MCF 10A (cell line): ENCODE data around the gene CADPS. TPM values are rescaled to one million over a fixed set of nuclear protein-coding genes. Genes with fewer than 3 reads are reported as not detected.

Experiments
- BruUV-seq: library from RNA; stranded (reverse); fragments of 400-500 nt; replicated peaks from 2 replicates; lab custom pipeline; 2021; lab: Mats Ljungman, UMichigan
- CTCF ChIA-PET: fragments of 300-600 bp; sonication (Branson Sonifier 250); formaldehyde crosslinking; extraction: SDS; loops from one replicate; lab custom pipeline; 2021; ENCODE audit warnings: antibody characterized with exemption, inconsistent platforms; lab: Yijun Ruan, JAX
- POLR2A ChIA-PET: fragments of 300-600, 350-650 bp; sonication (Branson Sonifier 250); formaldehyde crosslinking; extraction: SDS; loops from one replicate; lab custom pipeline; 2020; ENCODE audit warnings: antibody characterized with exemption, inconsistent platforms; lab: Yijun Ruan, JAX
- DNase-seq: peaks from one replicate; pipeline ENCODE4 v3.0.0-alpha.2; 2018; ENCODE audit not compliant: unreplicated experiment
- H3K27ac Mint-ChIP-seq: one replicate; pipeline ENCODE4 v1.8.0; 2022; ENCODE audit warnings: mild to moderate bottlenecking, low read depth, mixed read lengths; ENCODE audit not compliant: unreplicated experiment
- H3K27me3 Mint-ChIP-seq: one replicate; pipeline ENCODE4 v1.8.0; 2022; ENCODE audit warnings: mixed read lengths; ENCODE audit not compliant: insufficient read depth, unreplicated experiment
- H3K36me3 Mint-ChIP-seq: one replicate; pipeline ENCODE4 v1.8.0; 2022; ENCODE audit warnings: mild to moderate bottlenecking, moderate library complexity, mixed read lengths; ENCODE audit not compliant: insufficient read depth, unreplicated experiment
- H3K4me1 Mint-ChIP-seq: one replicate; pipeline ENCODE4 v1.8.0; 2022; ENCODE audit warnings: mixed read lengths; ENCODE audit not compliant: insufficient read depth, unreplicated experiment
- H3K4me3 Mint-ChIP-seq: one replicate; pipeline ENCODE4 v1.8.0; 2022; ENCODE audit warnings: mild to moderate bottlenecking, moderate library complexity, mixed read lengths; ENCODE audit not compliant: unreplicated experiment
- H3K9me3 Mint-ChIP-seq: one replicate; pipeline ENCODE4 v1.8.0; 2022; ENCODE audit warnings: mixed read lengths; ENCODE audit not compliant: unreplicated experiment
- intact Hi-C: fragments of 100-400 bp; cut with micrococcal nuclease; formaldehyde crosslinking; loops from 2 replicates; pipeline ENCODE4 v1.14.1; 2022
- total RNA-seq: library from RNA; stranded (reverse); gene quantifications from 2 replicates; pipeline ENCODE4 v1.2.3, GENCODE V29; 2022
- TF ChIP-seq, protein P1 (sequence below): fragments of 200-600 bp; IDR thresholded peaks from one replicate; pipeline ENCODE4 v1.8.0; 2022; ENCODE audit warnings: antibody characterized with exemption, mild to moderate bottlenecking; ENCODE audit not compliant: unreplicated experiment

CADPS gene
- total RNA-seq, 1 experiment from 2014 or later, result not detected

DNA sequence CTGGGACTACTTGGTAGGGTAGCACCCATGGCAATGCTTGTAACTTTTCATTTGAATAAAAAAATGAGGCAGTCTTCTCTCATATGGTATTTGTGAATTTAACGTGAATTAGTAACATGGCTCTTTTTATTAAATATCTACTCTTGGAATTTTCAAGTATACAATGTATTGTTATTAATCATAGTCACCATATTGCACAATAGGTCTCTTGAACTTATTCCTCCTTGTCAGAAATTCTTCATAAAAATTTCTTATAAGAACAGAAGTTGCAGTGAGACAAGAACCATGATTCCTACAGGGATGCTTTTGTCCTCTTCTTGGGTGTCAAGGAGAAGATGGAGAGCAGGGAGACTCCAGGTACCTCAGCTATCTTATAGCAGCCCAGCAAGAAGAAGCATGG is 298.1 kb downstream of the CADPS start:
- Mint-ChIP-seq H3K4me1 (no peaks in the 10 kb centered on the region), H3K9me3 (peaks cover 27% of the 10 kb centered on the region), H3K27me3 (no peaks in the 10 kb centered on the region), H3K36me3 (no peaks in the 10 kb centered on the region), H3K4me3 (no peak overlapping the region), H3K27ac (no peak overlapping the region)
- DNase-seq, result no peak
- intact Hi-C loops, result no loop called here
- CTCF ChIA-PET, result interaction anchor here (1.2 kb wide), 1 partner anchor 10 kb away, joined by 4 read pairs; no protein-coding TSS in a partner anchor
- POLR2A ChIA-PET, result interaction anchor here (0.6 to 0.7 kb wide), 2 partner anchors 10 to 22 kb away, joined by 3 to 4 read pairs; no protein-coding TSS in a partner anchor
- TF ChIP-seq, protein P1, sequence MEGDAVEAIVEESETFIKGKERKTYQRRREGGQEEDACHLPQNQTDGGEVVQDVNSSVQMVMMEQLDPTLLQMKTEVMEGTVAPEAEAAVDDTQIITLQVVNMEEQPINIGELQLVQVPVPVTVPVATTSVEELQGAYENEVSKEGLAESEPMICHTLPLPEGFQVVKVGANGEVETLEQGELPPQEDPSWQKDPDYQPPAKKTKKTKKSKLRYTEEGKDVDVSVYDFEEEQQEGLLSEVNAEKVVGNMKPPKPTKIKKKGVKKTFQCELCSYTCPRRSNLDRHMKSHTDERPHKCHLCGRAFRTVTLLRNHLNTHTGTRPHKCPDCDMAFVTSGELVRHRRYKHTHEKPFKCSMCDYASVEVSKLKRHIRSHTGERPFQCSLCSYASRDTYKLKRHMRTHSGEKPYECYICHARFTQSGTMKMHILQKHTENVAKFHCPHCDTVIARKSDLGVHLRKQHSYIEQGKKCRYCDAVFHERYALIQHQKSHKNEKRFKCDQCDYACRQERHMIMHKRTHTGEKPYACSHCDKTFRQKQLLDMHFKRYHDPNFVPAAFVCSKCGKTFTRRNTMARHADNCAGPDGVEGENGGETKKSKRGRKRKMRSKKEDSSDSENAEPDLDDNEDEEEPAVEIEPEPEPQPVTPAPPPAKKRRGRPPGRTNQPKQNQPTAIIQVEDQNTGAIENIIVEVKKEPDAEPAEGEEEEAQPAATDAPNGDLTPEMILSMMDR, result no peak
- no TSS peak for BruUV-seq

- intact Hi-C loops, result no loop called here
- H3K4me1 Mint-ChIP-seq, result no peaks in the 10 kb centered on the region
- H3K36me3 Mint-ChIP-seq, result no peaks in the 10 kb centered on the region
- H3K9me3 Mint-ChIP-seq, result peaks cover 18% of the 10 kb centered on the region
- CTCF ChIA-PET, result interaction anchor here (0.5 to 1.1 kb wide), 3 partner anchors 14 to 245 kb away, joined by 3 read pairs; no protein-coding TSS in a partner anchor
- TF ChIP-seq, protein P1, result no peak
- H3K27me3 Mint-ChIP-seq, result no peaks in the 10 kb centered on the region
- no peak overlapping the region for H3K4me3 Mint-ChIP-seq
- H3K27ac Mint-ChIP-seq, result no peak overlapping the region
- BruUV-seq, result no TSS peak
- POLR2A ChIA-PET, result interaction anchor here (0.6 to 1.0 kb wide), 4 partner anchors 13 to 774 kb away, joined by 3 to 6 read pairs (median 3); no protein-coding TSS in a partner anchor
- DNase-seq, result no peak
Measured at GRCh38 chr3:62574266-62574898, 300.8 kb downstream of the CADPS start.

DNA sequence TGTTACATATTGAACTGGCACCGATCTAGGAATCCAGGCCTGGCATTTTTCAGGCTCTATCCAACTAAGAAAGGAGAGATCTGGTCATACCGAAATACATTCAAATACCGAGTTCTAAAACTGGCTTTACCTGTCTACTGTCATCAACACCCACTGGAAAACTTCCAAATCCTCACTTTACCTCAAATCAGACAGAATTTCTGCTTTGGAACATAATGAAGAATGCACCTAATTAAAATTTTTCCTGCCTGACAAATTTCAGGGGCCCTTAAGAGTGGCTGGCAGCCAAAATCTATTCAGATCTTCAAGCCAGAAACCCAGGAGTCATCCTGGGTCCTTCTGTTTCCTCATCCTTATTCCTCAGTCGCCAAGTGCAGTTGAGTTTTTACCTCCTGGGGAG is 303.3 kb downstream of the CADPS start:
- H3K4me3 Mint-ChIP-seq, result no peak overlapping the region
- H3K27ac Mint-ChIP-seq, result no peak overlapping the region
- TF ChIP-seq, protein P1, result no peak
- no TSS peak for BruUV-seq
- H3K36me3 Mint-ChIP-seq, result no peaks in the 10 kb centered on the region
- peaks cover 12% of the 10 kb centered on the region for H3K4me1 Mint-ChIP-seq
- DNase-seq, result no peak
- intact Hi-C loops, result no loop called here
- no peaks in the 10 kb centered on the region for H3K27me3 Mint-ChIP-seq
- H3K9me3 Mint-ChIP-seq, result no peaks in the 10 kb centered on the region
- ChIA-PET CTCF (interaction anchor here (0.6 kb wide), 1 partner anchor 94 kb away, joined by 3 read pairs; no protein-coding TSS in a partner anchor), POLR2A (interaction anchor here (0.8 kb wide), 1 partner anchor 35 kb away, joined by 3 read pairs; no protein-coding TSS in a partner anchor)

DNA sequence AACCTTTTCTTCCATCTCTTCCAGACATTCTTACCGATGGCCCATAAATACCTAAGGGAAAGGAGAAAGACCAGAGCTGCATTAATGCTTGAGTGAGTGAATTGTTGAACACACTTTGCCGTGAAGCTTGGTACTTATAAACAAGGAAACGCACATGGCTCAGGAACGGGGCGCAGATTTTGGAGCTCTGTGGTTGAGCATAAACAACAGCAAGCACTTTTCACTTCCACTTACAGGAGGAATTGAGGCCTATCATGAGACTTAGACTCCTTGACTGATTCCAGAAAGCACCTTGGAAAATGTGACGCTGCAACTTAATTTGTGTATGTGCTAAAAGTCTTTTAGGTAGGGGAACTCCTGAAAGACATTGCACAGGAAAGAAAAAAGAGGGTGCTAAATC is 304.3 kb downstream of the CADPS start:
- Mint-ChIP-seq H3K4me3 (no peak overlapping the region), H3K27ac (no peak overlapping the region), H3K4me1 (peaks cover 15% of the 10 kb centered on the region), H3K27me3 (no peaks in the 10 kb centered on the region), H3K36me3 (no peaks in the 10 kb centered on the region), H3K9me3 (no peaks in the 10 kb centered on the region)
- ChIA-PET POLR2A (no interaction called here), CTCF (interaction anchor here (1.2 to 1.3 kb wide), 2 partner anchors 13 to 33 kb away, joined by 4 read pairs; no protein-coding TSS in a partner anchor)
- DNase-seq, result no peak
- intact Hi-C loops, result no loop called here
- TF ChIP-seq, protein P1, result no peak
- BruUV-seq, result no TSS peak
